Breast epithelium (tissue), 3 donors: ENCODE measurements around the gene ASCC3.

Source experiments
- CTCF ChIP-seq, 3 donors: fragments of 450-650 bp; IDR thresholded peaks; one replicate each; pipeline ENCODE4 v1.5.1; 2016 to 2017; ENCODE audit warnings: antibody characterized with exemption in 3 of 3, mild to moderate bottlenecking in 3 of 3, moderate library complexity in 3 of 3
- POLR2A ChIP-seq: fragments of 450-650 bp; IDR thresholded peaks from one replicate; pipeline ENCODE4 v1.6.1; 2016; ENCODE audit warnings: antibody characterized with exemption, mild to moderate bottlenecking, moderate library complexity
- POLR2AphosphoS5 ChIP-seq, 3 donors: sonication (generic); formaldehyde crosslinking; IDR thresholded peaks; one replicate each; pipeline ENCODE4 v1.6.1; 2017; ENCODE audit warnings: antibody characterized with exemption in 3 of 3

- TF ChIP-seq CTCF (IDR thresholded peaks at IDR 0.05): no peak
- TF ChIP-seq POLR2A: no peak
- no peak for TF ChIP-seq POLR2AphosphoS5 (IDR thresholded peaks at IDR 0.05)
Observed at GRCh38 chr6:100553243-100553642, 327.9 kb downstream of the ASCC3 start.
